GM23338 (cell line): ENCODE data around the gene IHH. TPM values are rescaled to one million over a fixed set of nuclear protein-coding genes. Genes with fewer than 3 reads are reported as not detected.

ENCODE experiments used
- EZH2 ChIP-seq: fragments of 200-600 bp; sonication (generic); IDR thresholded peaks from one replicate; pipeline ENCODE4 v1.8.0; 2017; ENCODE audit warnings: antibody characterized with exemption, mild to moderate bottlenecking, low read depth; ENCODE audit not compliant: unreplicated experiment
- EZH2phosphoT487 ChIP-seq: fragments of 200-600 bp; sonication (generic); IDR thresholded peaks from one replicate; pipeline ENCODE4 v1.8.1; 2018; ENCODE audit warnings: antibody characterized with exemption; ENCODE audit not compliant: unreplicated experiment
- STAT1 ChIP-seq: IDR thresholded peaks from one replicate; pipeline ENCODE4 v1.6.1; 2016; ENCODE audit warnings: antibody characterized with exemption; ENCODE audit not compliant: unreplicated experiment
- ZNF114 ChIP-seq: fragments of 250-450 bp; sonication (Bioruptor Pico); IDR thresholded peaks from 2 replicates; pipeline ENCODE4 v1.5.0; 2020; ENCODE audit warnings: mild to moderate bottlenecking, moderate library complexity
- microRNA counts: library from miRNA; unstranded; fragments of <30 nt; microRNA quantifications from one replicate; lab custom pipeline; 2017
- microRNA-seq: library from miRNA; unstranded; fragments of <30 nt; microRNA quantifications from one replicate; pipeline ENCODE4, GENCODE V29; 2017
- polyA plus RNA-seq: library from polyadenylated mRNA; unstranded; fragments of >200 nt; fragmentation: Nextera tagmentation; extraction: Ambion mirVana; gene quantifications from 2 replicates; pipeline ENCODE4 v1.2.1, GENCODE V29; 2016
- small RNA-seq: library from RNA; depleted of rRNA; stranded (forward); fragments of <200 nt; gene quantifications from one replicate; pipeline ENCODE3, GENCODE V24; 2014; ENCODE audit warnings: low replicate concordance
- total RNA-seq: library from RNA; depleted of rRNA; stranded (reverse); fragments of >200 nt; shearing (Covaris generic); gene quantifications from 2 replicates; pipeline ENCODE4 v1.2.3, GENCODE V29; 2014; rRNA removed
- TF ChIP-seq, protein P1 (sequence below): fragments of 250-450 bp; sonication (Bioruptor Pico); IDR thresholded peaks from 2 replicates; pipeline ENCODE4 v1.5.0; 2020; ENCODE audit warnings: mild to moderate bottlenecking, moderate library complexity

IHH gene
- total and polyA plus RNA-seq, 2 experiments from 2014 or later, result not detected

DNA sequence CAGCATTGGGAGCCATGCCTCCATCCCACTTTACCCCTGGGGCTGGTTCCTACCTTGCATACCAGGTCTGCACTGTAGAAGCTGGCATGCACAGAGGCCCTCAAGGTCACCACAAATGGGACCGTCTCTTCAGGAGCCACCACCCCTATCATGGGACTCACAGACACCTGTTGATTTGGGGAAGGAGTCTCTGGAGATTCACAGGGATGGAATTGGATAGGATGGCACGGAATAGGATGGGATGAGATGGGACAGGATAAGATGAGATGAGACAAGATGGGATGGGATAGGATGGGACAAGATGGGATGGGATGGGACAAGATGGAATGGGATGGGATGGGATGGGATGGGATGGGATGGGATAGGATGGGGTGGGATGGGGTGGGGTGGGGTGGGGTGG, 51.4 kb downstream of the IHH start (continued):
- TF ChIP-seq, protein P1, sequence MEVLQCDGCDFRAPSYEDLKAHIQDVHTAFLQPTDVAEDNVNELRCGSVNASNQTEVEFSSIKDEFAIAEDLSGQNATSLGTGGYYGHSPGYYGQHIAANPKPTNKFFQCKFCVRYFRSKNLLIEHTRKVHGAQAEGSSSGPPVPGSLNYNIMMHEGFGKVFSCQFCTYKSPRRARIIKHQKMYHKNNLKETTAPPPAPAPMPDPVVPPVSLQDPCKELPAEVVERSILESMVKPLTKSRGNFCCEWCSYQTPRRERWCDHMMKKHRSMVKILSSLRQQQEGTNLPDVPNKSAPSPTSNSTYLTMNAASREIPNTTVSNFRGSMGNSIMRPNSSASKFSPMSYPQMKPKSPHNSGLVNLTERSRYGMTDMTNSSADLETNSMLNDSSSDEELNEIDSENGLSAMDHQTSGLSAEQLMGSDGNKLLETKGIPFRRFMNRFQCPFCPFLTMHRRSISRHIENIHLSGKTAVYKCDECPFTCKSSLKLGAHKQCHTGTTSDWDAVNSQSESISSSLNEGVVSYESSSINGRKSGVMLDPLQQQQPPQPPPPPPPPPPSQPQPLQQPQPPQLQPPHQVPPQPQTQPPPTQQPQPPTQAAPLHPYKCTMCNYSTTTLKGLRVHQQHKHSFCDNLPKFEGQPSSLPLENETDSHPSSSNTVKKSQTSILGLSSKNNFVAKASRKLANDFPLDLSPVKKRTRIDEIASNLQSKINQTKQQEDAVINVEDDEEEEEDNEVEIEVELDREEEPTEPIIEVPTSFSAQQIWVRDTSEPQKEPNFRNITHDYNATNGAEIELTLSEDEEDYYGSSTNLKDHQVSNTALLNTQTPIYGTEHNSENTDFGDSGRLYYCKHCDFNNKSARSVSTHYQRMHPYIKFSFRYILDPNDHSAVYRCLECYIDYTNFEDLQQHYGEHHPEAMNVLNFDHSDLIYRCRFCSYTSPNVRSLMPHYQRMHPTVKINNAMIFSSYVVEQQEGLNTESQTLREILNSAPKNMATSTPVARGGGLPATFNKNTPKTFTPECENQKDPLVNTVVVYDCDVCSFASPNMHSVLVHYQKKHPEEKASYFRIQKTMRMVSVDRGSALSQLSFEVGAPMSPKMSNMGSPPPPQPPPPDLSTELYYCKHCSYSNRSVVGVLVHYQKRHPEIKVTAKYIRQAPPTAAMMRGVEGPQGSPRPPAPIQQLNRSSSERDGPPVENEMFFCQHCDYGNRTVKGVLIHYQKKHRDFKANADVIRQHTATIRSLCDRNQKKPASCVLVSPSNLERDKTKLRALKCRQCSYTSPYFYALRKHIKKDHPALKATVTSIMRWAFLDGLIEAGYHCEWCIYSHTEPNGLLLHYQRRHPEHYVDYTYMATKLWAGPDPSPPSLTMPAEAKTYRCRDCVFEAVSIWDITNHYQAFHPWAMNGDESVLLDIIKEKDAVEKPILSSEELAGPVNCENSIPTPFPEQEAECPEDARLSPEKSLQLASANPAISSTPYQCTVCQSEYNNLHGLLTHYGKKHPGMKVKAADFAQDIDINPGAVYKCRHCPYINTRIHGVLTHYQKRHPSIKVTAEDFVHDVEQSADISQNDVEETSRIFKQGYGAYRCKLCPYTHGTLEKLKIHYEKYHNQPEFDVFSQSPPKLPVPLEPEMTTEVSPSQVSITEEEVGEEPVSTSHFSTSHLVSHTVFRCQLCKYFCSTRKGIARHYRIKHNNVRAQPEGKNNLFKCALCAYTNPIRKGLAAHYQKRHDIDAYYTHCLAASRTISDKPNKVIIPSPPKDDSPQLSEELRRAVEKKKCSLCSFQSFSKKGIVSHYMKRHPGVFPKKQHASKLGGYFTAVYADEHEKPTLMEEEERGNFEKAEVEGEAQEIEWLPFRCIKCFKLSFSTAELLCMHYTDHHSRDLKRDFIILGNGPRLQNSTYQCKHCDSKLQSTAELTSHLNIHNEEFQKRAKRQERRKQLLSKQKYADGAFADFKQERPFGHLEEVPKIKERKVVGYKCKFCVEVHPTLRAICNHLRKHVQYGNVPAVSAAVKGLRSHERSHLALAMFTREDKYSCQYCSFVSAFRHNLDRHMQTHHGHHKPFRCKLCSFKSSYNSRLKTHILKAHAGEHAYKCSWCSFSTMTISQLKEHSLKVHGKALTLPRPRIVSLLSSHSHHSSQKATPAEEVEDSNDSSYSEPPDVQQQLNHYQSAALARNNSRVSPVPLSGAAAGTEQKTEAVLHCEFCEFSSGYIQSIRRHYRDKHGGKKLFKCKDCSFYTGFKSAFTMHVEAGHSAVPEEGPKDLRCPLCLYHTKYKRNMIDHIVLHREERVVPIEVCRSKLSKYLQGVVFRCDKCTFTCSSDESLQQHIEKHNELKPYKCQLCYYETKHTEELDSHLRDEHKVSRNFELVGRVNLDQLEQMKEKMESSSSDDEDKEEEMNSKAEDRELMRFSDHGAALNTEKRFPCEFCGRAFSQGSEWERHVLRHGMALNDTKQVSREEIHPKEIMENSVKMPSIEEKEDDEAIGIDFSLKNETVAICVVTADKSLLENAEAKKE (CRISPR knock-in tag), result no peak
- TF ChIP-seq STAT1, result no peak
- no peak for TF ChIP-seq ZNF114 (CRISPR knock-in tag)
- TF ChIP-seq EZH2, result no peak
- no peak for TF ChIP-seq EZH2phosphoT487

MicroRNA genes within 50 kb of the gene (microRNA counts, 767-probe panel; counts per million panel counts)
- not detected for microRNA hsa-miR-3131 (lab: Ali Mortazavi, UCI)

Small RNAs within 50 kb of the gene (microRNA-seq; reads per million reads assigned to microRNA genes)
- gene MIR3131, result 0.66 reads per million

Small RNAs within 50 kb of the gene (small RNA-seq; reads per million reads assigned to genes)
- gene MIR3131 (not detected), gene RN7SL764P (not detected)

Other genes with a start within 250 kb of the IHH start
- gene PRKAG3, start 229.1 kb downstream of the IHH start, total RNA-seq, result not detected in 2 replicates
- gene PRKAG3, start 229.1 kb downstream of the IHH start, polyA plus RNA-seq, result not detected in 2 replicates
- not detected in 2 replicates for gene WNT6, start 201.1 kb downstream of the IHH start, total RNA-seq
- not detected in 2 replicates for gene WNT6, start 201.1 kb downstream of the IHH start, polyA plus RNA-seq
- not detected in 2 replicates for gene WNT10A, start 180.1 kb downstream of the IHH start, total RNA-seq
- gene WNT10A, start 180.1 kb downstream of the IHH start, polyA plus RNA-seq, result not detected in 2 replicates
- 0.43 and 0.56 TPM in 2 replicates for gene CDK5R2, start 101.3 kb downstream of the IHH start, total RNA-seq
- gene CDK5R2, start 101.3 kb downstream of the IHH start, polyA plus RNA-seq, result 0.19 TPM in 1 of 2 replicates, not detected in the other
- not detected in 2 replicates for gene FEV, start 75.7 kb downstream of the IHH start, total RNA-seq
- gene FEV, start 75.7 kb downstream of the IHH start, polyA plus RNA-seq, result not detected in 2 replicates
- gene CRYBA2, start 67.5 kb downstream of the IHH start, total RNA-seq, result not detected in 2 replicates
- gene CRYBA2, start 67.5 kb downstream of the IHH start, polyA plus RNA-seq, result not detected in 2 replicates
- gene CFAP65, start 19.4 kb downstream of the IHH start, total RNA-seq, result 0.23 and 0.38 TPM in 2 replicates
- gene CFAP65, start 19.4 kb downstream of the IHH start, polyA plus RNA-seq, result 0.37 and 0.74 TPM in 2 replicates
- gene NHEJ1, start 99.9 kb upstream of the IHH start, total RNA-seq, result 25.2 and 30.6 TPM in 2 replicates
- 16.5 and 19.6 TPM in 2 replicates for gene NHEJ1, start 99.9 kb upstream of the IHH start, polyA plus RNA-seq
- gene SLC23A3, start 109.1 kb upstream of the IHH start, total RNA-seq, result 0.73 TPM in 1 of 2 replicates, not detected in the other
- gene SLC23A3, start 109.1 kb upstream of the IHH start, polyA plus RNA-seq, result 0.10 and 0.26 TPM in 2 replicates
- gene CNPPD1, start 116.0 kb upstream of the IHH start, total RNA-seq, result 18.2 and 22.8 TPM in 2 replicates
- 17.4 and 18.0 TPM in 2 replicates for gene CNPPD1, start 116.0 kb upstream of the IHH start, polyA plus RNA-seq
- 35.1 and 41.8 TPM in 2 replicates for gene RETREG2, start 117.4 kb upstream of the IHH start, total RNA-seq
- gene RETREG2, start 117.4 kb upstream of the IHH start, polyA plus RNA-seq, result 12.7 and 13.2 TPM in 2 replicates
- 21.5 and 30.0 TPM in 2 replicates for gene ZFAND2B, start 145.9 kb upstream of the IHH start, total RNA-seq
- gene ZFAND2B, start 145.9 kb upstream of the IHH start, polyA plus RNA-seq, result 13.1 and 16.3 TPM in 2 replicates
- gene ABCB6, start 158.0 kb upstream of the IHH start, total RNA-seq, result 35.1 and 43.6 TPM in 2 replicates
- 26.2 and 29.8 TPM in 2 replicates for gene ABCB6, start 158.0 kb upstream of the IHH start, polyA plus RNA-seq
- 54.2 and 62.7 TPM in 2 replicates for gene ATG9A, start 168.7 kb upstream of the IHH start, total RNA-seq
- gene ATG9A, start 168.7 kb upstream of the IHH start, polyA plus RNA-seq, result 18.0 and 20.7 TPM in 2 replicates
- 51.2 and 61.9 TPM in 2 replicates for gene ANKZF1, start 168.9 kb upstream of the IHH start, total RNA-seq
- gene ANKZF1, start 168.9 kb upstream of the IHH start, polyA plus RNA-seq, result 29.9 TPM in 2 replicates
- 5.4 and 5.6 TPM in 2 replicates for gene GLB1L, start 184.5 kb upstream of the IHH start, total RNA-seq
- 1.7 TPM in 2 replicates for gene GLB1L, start 184.5 kb upstream of the IHH start, polyA plus RNA-seq
- 12.1 and 17.0 TPM in 2 replicates for gene STK16, start 184.6 kb upstream of the IHH start, total RNA-seq
- 3.1 and 3.4 TPM in 2 replicates for gene STK16, start 184.6 kb upstream of the IHH start, polyA plus RNA-seq
- gene TUBA4B, start 192.3 kb upstream of the IHH start, total RNA-seq, result 0.14 TPM in 1 of 2 replicates, not detected in the other
- 0.17 TPM in 1 of 2 replicates, not detected in the other for gene TUBA4B, start 192.3 kb upstream of the IHH start, polyA plus RNA-seq
- 77.7 and 89.6 TPM in 2 replicates for gene TUBA4A, start 193.0 kb upstream of the IHH start, total RNA-seq
- 43.3 and 44.3 TPM in 2 replicates for gene TUBA4A, start 193.0 kb upstream of the IHH start, polyA plus RNA-seq
- 25.5 and 25.9 TPM in 2 replicates for gene DNAJB2, start 218.4 kb upstream of the IHH start, total RNA-seq
- 6.4 and 9.0 TPM in 2 replicates for gene DNAJB2, start 218.4 kb upstream of the IHH start, polyA plus RNA-seq
- gene PTPRN, start 248.5 kb upstream of the IHH start, total RNA-seq, result 18.8 and 22.1 TPM in 2 replicates
- gene PTPRN, start 248.5 kb upstream of the IHH start, polyA plus RNA-seq, result 4.8 and 5.1 TPM in 2 replicates